HepG2 (cell line): ENCODE data around the gene MYH15. TPM values are rescaled to one million over a fixed set of nuclear protein-coding genes. Genes with fewer than 3 reads are reported as not detected.

Experiments used
- ATAC-seq: fragments of 200-7000 bp; cut with Tn5 transposase; 3 replicates; pipeline ENCODE4 v1.9.1; 2020; ENCODE audit warnings: mild to moderate bottlenecking, moderate library complexity
- BruUV-seq: library from RNA; stranded (reverse); fragments of 400-500 nt; replicated peaks from 2 replicates; lab custom pipeline; 2021; lab: Mats Ljungman, UMichigan
- CTCF ChIA-PET: fragments of 300-600 bp; formaldehyde crosslinking; extraction: SDS; loops from one replicate; lab custom pipeline; 2021; ENCODE audit warnings: low total read pairs, inconsistent platforms, low intra/inter-chr PET ratio; lab: Yijun Ruan, JAX
- POLR2A ChIA-PET: fragments of 350-600 bp; sonication (Branson Sonifier 250); formaldehyde crosslinking; loops from one replicate; lab custom pipeline; 2020; ENCODE audit warnings: antibody characterized with exemption, inconsistent platforms; lab: Yijun Ruan, JAX
- DNase-seq: peaks from one replicate; pipeline ENCODE4 v3.0.0-alpha.2; 2015; ENCODE audit warnings: low spot score
- FAIRE-seq: peaks from 3 replicates; lab custom pipeline; 2011; peaks lifted over from hg19 to GRCh38; lab: Jason Lieb, UNC
- H2AFZ ChIP-seq: one replicate; pipeline ENCODE4 v1.6.1; 2011; ENCODE audit warnings: low read length, inconsistent platforms
- H3K27ac ChIP-seq: fragments of 300-600 bp; 3 replicates; pipeline ENCODE4 v1.8.0; 2011; ENCODE audit warnings: mixed run types, mild to moderate bottlenecking, mixed read lengths, low read length, inconsistent platforms; ENCODE audit not compliant: insufficient read depth; ENCODE audit errors: extremely low read length
- H3K27me3 ChIP-seq, 2 experiments: fragments of 200-600 bp in 1 of 2; 2 replicates in 1 of 2; 3 replicates in 1 of 2; pipeline versions ENCODE4 v1.6.0 to v1.8.0; 2011; ENCODE audit warnings: low read length in 2 of 2, mild to moderate bottlenecking in 2 of 2, moderate library complexity in 2 of 2, inconsistent platforms in 1 of 2; ENCODE audit not compliant: insufficient read depth in 2 of 2, control insufficient read depth in 1 of 2
- H3K36me3 ChIP-seq, 2 experiments: fragments of 200-600 bp in 1 of 2; replicated peaks in 1 of 2; 2 replicates in 1 of 2; 3 replicates in 1 of 2; pipeline versions ENCODE4 v1.5.1 to v1.8.0; 2011; ENCODE audit warnings: low read length in 2 of 2, inconsistent platforms in 1 of 2; ENCODE audit not compliant: insufficient read depth in 2 of 2, control insufficient read depth in 1 of 2
- H3K4me1 ChIP-seq: 2 replicates; pipeline ENCODE4 v1.5.1; 2012; ENCODE audit warnings: low read length, inconsistent platforms; ENCODE audit not compliant: insufficient read depth
- H3K4me2 ChIP-seq: 2 replicates; pipeline ENCODE4 v1.6.0; 2011; ENCODE audit warnings: low read depth, low read length, inconsistent platforms
- H3K4me3 ChIP-seq, 3 experiments: fragments of 200-600 bp in 1 of 3; sonication (generic), shearing (Covaris generic) in 1 of 3; replicated peaks in 1 of 3; 2 replicates each; pipeline ENCODE4 v1.5.1; 2011 to 2016; ENCODE audit warnings: low read length in 3 of 3, inconsistent platforms in 2 of 3, low read depth in 2 of 3, mild to moderate bottlenecking in 2 of 3, control low read depth in 1 of 3, mixed read lengths in 1 of 3; ENCODE audit not compliant: insufficient read depth in 1 of 3
- H3K79me2 ChIP-seq: one replicate; pipeline ENCODE4 v1.6.1; 2011; ENCODE audit warnings: low read length, inconsistent platforms; ENCODE audit not compliant: insufficient read depth
- H3K9ac ChIP-seq: 2 replicates; pipeline ENCODE4 v1.6.0; 2011; ENCODE audit warnings: mild to moderate bottlenecking, low read depth, low read length, inconsistent platforms; ENCODE audit not compliant: insufficient read depth
- H3K9me3 ChIP-seq: 2 replicates; pipeline ENCODE4 v1.5.1; 2012; ENCODE audit warnings: mild to moderate bottlenecking, low read length
- H4K20me1 ChIP-seq: 2 replicates; pipeline ENCODE4 v1.6.0; 2011; ENCODE audit warnings: inconsistent platforms, mild to moderate bottlenecking, low read length, moderate library complexity; ENCODE audit not compliant: insufficient read depth
- ATF7-NPFF ChIP-seq: sonication (generic); formaldehyde crosslinking; IDR thresholded peaks from 2 replicates; pipeline ENCODE4 v1.8.1; 2023; ENCODE audit warnings: mild to moderate bottlenecking, low read depth, missing genetic modification reagents, moderate library complexity
- HNRNPK ChIP-seq: fragments of 200-400 bp; formaldehyde crosslinking; IDR thresholded peaks from 2 replicates; pipeline ENCODE4 v1.6.1; 2018; ENCODE audit warnings: low read length, low read depth, moderate library complexity, mild to moderate bottlenecking; ENCODE audit not compliant: poor library complexity, severe bottlenecking
- MEIS2 ChIP-seq: sonication (generic); formaldehyde crosslinking; IDR thresholded peaks from 2 replicates; pipeline ENCODE4 v1.9.0; 2021; ENCODE audit warnings: mild to moderate bottlenecking, missing genetic modification reagents
- TCF7 ChIP-seq: sonication (generic); IDR thresholded peaks from 2 replicates; pipeline ENCODE4 v1.6.1; 2016; ENCODE audit warnings: antibody characterized with exemption, low read depth
- XRCC5 ChIP-seq: fragments of 200-400 bp; formaldehyde crosslinking; optimal IDR thresholded peaks from 2 replicates; pipeline ENCODE3; 2017; ENCODE audit warnings: mild to moderate bottlenecking, low read length
- ZMYM3 ChIP-seq: sonication (generic); formaldehyde crosslinking; IDR thresholded peaks from 2 replicates; pipeline ENCODE4 v1.5.1; 2020; ENCODE audit warnings: mild to moderate bottlenecking, missing genetic modification reagents
- ZNF24 ChIP-seq: fragments of 450-650 bp; IDR thresholded peaks from 2 replicates; pipeline ENCODE4 v1.6.1; 2017; ENCODE audit warnings: antibody characterized with exemption, mild to moderate bottlenecking
- ZNF567 ChIP-seq: sonication (generic); formaldehyde crosslinking; IDR thresholded peaks from 2 replicates; pipeline ENCODE4 v1.8.1; 2023; ENCODE audit warnings: mild to moderate bottlenecking, missing genetic modification reagents, borderline replicate concordance
- ZNF850 ChIP-seq: sonication (generic); formaldehyde crosslinking; conservative IDR thresholded peaks from 2 replicates; pipeline ENCODE4 v1.9.0; 2021; ENCODE audit warnings: mild to moderate bottlenecking, missing genetic modification reagents
- WGBS: methylation state at CpG from one replicate; pipeline ENCODE4 v1.1.6; 2017; ENCODE audit warnings: low lambda C conversion rate; 5-methylcytosine and 5-hydroxymethylcytosine counted together
- in situ Hi-C: cut with HindIII; loops from 2 replicates; pipeline ENCODE4 v1.10.0; 2017; ENCODE audit warnings: low pct_unique_long_range_greater_than_20kb; ENCODE audit not compliant: extremely low pct_ligation_motif_present
- intact Hi-C: fragments of 100-400 bp; cut with micrococcal nuclease; formaldehyde crosslinking; loops from one replicate; pipeline ENCODE4 v1.10.0; 2022; ENCODE audit not compliant: unreplicated experiment
- polyA plus RNA-seq, 8 experiments: library from polyadenylated mRNA; depleted of rRNA in 3 of 8; stranded (reverse) in 7 of 8; unstranded in 1 of 8; fragments of >200 nt; fragmentation: Illumina TruSeq in 4 of 8; extraction: Trizol in 4 of 8; gene quantifications; 2 replicates each; pipeline versions ENCODE4 v1.2.1 to v1.2.3, GENCODE V29; 2011 to 2016; ENCODE audit warnings: low read depth in 4 of 8, missing spikeins in 1 of 8, mixed read lengths in 1 of 8; ENCODE audit not compliant: insufficient read depth in 1 of 8
- total RNA-seq, 5 experiments: library from RNA; depleted of rRNA; stranded (reverse); fragments of >200 nt; fragmentation: Illumina TruSeq; extraction: Trizol; gene quantifications; 2 replicates each; pipeline ENCODE4 v1.2.3, GENCODE V29; 2016; ENCODE audit warnings: low read depth in 1 of 5
- TF ChIP-seq, protein P1 (sequence below): sonication (generic); formaldehyde crosslinking; IDR thresholded peaks from 2 replicates; pipeline ENCODE4 v1.4.0; 2020; ENCODE audit warnings: missing genetic modification reagents
- TF ChIP-seq, protein P2 (sequence below): sonication (generic); formaldehyde crosslinking; conservative IDR thresholded peaks from 2 replicates; pipeline ENCODE4 v1.4.0; 2020; ENCODE audit warnings: missing genetic modification reagents
- TF ChIP-seq, protein P3 (sequence below), 2 experiments: fragments of 450-650 bp in 1 of 2; sonication (generic) in 1 of 2; formaldehyde crosslinking in 1 of 2; IDR thresholded peaks; 2 replicates each; pipeline versions ENCODE4 v1.6.1 to v1.8.0; 2016 to 2022; ENCODE audit warnings: antibody characterized with exemption in 1 of 2, mild to moderate bottlenecking in 1 of 2, missing genetic modification reagents in 1 of 2

Gene MYH15
- total and polyA plus RNA-seq, 2 of the 13 experiments (the other 11 are each of a cell fraction or from before 2014, with no cell fraction given) = 0.03 to 0.09 TPM

DNA sequence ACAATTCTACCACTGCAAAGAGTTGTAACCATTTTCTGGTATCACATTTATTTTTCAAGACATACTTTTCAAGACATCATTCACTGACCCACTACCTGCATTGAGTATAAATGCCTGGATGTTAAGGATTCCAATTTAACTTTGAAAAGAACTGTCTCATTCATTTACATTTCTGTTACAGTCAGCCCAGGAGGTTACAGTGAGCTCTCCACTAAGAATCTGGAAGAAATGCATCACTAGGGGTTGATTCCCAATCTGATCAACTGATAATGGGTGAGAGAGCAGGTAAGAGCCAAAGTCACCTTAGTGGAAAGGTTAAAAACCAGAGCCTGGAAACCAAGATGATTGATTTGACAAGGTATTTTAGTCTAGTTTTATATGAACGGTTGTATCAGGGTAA is 133.0 kb downstream of the MYH15 start:
- POLR2A ChIA-PET = no interaction called here
- in situ Hi-C loops = no loop called here
- TF ChIP-seq, protein P1, sequence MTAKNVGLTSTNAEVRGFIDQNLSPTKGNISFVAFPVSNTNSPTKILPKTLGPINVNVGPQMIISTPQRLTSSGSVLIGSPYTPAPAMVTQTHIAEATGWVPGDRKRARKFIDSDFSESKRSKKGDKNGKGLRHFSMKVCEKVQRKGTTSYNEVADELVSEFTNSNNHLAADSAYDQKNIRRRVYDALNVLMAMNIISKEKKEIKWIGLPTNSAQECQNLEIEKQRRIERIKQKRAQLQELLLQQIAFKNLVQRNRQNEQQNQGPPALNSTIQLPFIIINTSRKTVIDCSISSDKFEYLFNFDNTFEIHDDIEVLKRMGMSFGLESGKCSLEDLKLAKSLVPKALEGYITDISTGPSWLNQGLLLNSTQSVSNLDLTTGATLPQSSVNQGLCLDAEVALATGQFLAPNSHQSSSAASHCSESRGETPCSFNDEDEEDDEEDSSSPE = no peak
- TF ChIP-seq ZMYM3 (CRISPR knock-in tag) (no peak), ZNF850 (CRISPR knock-in tag) (no peak), MEIS2 (CRISPR knock-in tag) (no peak), ATF7-NPFF (CRISPR knock-in tag) (no peak), XRCC5 (no peak), ZNF24 (no peak), ZNF567 (no peak), TCF7 (no peak), HNRNPK (no peak)
- TF ChIP-seq, protein P2, sequence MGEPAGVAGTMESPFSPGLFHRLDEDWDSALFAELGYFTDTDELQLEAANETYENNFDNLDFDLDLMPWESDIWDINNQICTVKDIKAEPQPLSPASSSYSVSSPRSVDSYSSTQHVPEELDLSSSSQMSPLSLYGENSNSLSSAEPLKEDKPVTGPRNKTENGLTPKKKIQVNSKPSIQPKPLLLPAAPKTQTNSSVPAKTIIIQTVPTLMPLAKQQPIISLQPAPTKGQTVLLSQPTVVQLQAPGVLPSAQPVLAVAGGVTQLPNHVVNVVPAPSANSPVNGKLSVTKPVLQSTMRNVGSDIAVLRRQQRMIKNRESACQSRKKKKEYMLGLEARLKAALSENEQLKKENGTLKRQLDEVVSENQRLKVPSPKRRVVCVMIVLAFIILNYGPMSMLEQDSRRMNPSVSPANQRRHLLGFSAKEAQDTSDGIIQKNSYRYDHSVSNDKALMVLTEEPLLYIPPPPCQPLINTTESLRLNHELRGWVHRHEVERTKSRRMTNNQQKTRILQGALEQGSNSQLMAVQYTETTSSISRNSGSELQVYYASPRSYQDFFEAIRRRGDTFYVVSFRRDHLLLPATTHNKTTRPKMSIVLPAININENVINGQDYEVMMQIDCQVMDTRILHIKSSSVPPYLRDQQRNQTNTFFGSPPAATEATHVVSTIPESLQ (CRISPR knock-in tag) = no peak
- TF ChIP-seq, protein P3, sequence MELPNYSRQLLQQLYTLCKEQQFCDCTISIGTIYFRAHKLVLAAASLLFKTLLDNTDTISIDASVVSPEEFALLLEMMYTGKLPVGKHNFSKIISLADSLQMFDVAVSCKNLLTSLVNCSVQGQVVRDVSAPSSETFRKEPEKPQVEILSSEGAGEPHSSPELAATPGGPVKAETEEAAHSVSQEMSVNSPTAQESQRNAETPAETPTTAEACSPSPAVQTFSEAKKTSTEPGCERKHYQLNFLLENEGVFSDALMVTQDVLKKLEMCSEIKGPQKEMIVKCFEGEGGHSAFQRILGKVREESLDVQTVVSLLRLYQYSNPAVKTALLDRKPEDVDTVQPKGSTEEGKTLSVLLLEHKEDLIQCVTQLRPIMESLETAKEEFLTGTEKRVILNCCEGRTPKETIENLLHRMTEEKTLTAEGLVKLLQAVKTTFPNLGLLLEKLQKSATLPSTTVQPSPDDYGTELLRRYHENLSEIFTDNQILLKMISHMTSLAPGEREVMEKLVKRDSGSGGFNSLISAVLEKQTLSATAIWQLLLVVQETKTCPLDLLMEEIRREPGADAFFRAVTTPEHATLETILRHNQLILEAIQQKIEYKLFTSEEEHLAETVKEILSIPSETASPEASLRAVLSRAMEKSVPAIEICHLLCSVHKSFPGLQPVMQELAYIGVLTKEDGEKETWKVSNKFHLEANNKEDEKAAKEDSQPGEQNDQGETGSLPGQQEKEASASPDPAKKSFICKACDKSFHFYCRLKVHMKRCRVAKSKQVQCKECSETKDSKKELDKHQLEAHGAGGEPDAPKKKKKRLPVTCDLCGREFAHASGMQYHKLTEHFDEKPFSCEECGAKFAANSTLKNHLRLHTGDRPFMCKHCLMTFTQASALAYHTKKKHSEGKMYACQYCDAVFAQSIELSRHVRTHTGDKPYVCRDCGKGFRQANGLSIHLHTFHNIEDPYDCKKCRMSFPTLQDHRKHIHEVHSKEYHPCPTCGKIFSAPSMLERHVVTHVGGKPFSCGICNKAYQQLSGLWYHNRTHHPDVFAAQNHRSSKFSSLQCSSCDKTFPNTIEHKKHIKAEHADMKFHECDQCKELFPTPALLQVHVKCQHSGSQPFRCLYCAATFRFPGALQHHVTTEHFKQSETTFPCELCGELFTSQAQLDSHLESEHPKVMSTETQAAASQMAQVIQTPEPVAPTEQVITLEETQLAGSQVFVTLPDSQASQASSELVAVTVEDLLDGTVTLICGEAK (IDR thresholded peaks at IDR 0.05) = no peak
- TF ChIP-seq, protein P3 (CRISPR knock-in tag; IDR thresholded peaks at IDR 0.05) = no peak
- Histone ChIP-seq H3K4me3 (no peak overlapping the region), H3K36me3 (no peaks in the 10 kb centered on the region), H2AFZ (no peak overlapping the region), H3K4me1 (no peaks in the 10 kb centered on the region), H3K4me2 (no peak overlapping the region), H3K27me3 (no peaks in the 10 kb centered on the region), H3K79me2 (no peaks in the 10 kb centered on the region), H3K27ac (no peak overlapping the region), H4K20me1 (no peaks in the 10 kb centered on the region), H3K9me3 (no peaks in the 10 kb centered on the region), H3K9ac (no peak overlapping the region)
- ATAC-seq (no peak), FAIRE-seq (no peak), DNase-seq (no peak)
- CTCF ChIA-PET = no interaction called here
- intact Hi-C loops = no loop called here
- 0% methylated on average over 1 of the region's 1 CpG for WGBS
- BruUV-seq = no TSS peak
